Measurements from ENCODE around the gene E2F4.
A peak's percentile ranks its signal among the peaks of the same experiment; 100 is the strongest.

The E2F4 gene

GRCh38 chr16:67191411-67191994 lies 452 bp upstream of the E2F4 start:
- H3K79me1 ChIP-seq (ENCODE audit: low read depth, low read length) = peaks cover 9% of the 10 kb centered on the region
- H3K4ac ChIP-seq (ENCODE audit: low read length) = no peak overlapping the region
- no peak overlapping the region for H2BK5ac ChIP-seq (ENCODE audit: low read length)
- peaks cover 30 to 34% of the 10 kb centered on the region in 2 donors for H3K36me3 ChIP-seq (replicated peaks in 1 of 2; ENCODE audit: control insufficient read depth in 2 of 2, insufficient read depth in 2 of 2, low read length in 2 of 2)
- H3K23ac ChIP-seq (ENCODE audit: low read depth, low read length, poor library complexity) = peak overlapping the region; percentile 94
- peak overlapping the region in 1 of 2 donors; percentile 99 for H3K4me3 ChIP-seq (ENCODE audit: low read length in 2 of 2)
- H3K14ac ChIP-seq (ENCODE audit: low read length) = no peak overlapping the region
- peak overlapping the region; percentile 34 for H3K4me2 ChIP-seq (ENCODE audit: insufficient read depth, low read length, poor library complexity, severe bottlenecking)
- no peak overlapping the region for H3K27ac ChIP-seq (replicated peaks; ENCODE audit: low read length)
- H4K8ac ChIP-seq (ENCODE audit: low read depth, low read length) = no peak overlapping the region
- no peak overlapping the region for H2BK12ac ChIP-seq (ENCODE audit: low read length)
- peak overlapping the region; percentile 78 for H2AFZ ChIP-seq (ENCODE audit: low read length)
- H2BK120ac ChIP-seq (ENCODE audit: low read depth, low read length) = no peak overlapping the region
- peaks cover 16 to 20% of the 10 kb centered on the region in 2 donors for H3K4me1 ChIP-seq (ENCODE audit: control insufficient read depth in 2 of 2, insufficient read depth in 1 of 2, low read depth in 1 of 2, low read length in 2 of 2)
- H4K91ac ChIP-seq (ENCODE audit: low read depth, low read length, poor library complexity) = no peak overlapping the region
- no peak overlapping the region for H2BK15ac ChIP-seq (ENCODE audit: low read length)
- no peak overlapping the region for H3K9ac ChIP-seq (ENCODE audit: low read depth, low read length, poor library complexity)
- H3K9me3 ChIP-seq (replicated peaks in 1 of 2; ENCODE audit: control insufficient read depth in 2 of 2, insufficient read depth in 1 of 2, low read depth in 1 of 2, low read length in 2 of 2) = no peaks in the 10 kb centered on the region
- H3K18ac ChIP-seq (ENCODE audit: low read length) = no peak overlapping the region
- H2AK5ac ChIP-seq (ENCODE audit: low read depth, low read length) = no peak overlapping the region
- DNase-seq (ENCODE audit: low spot score) = no peak
- H3K27me3 ChIP-seq (ENCODE audit: control insufficient read depth in 3 of 3, insufficient read depth in 3 of 3, low read depth in 1 of 3, low read length in 3 of 3) = peaks cover 0 to 5% (median 0%) of the 10 kb centered on the region in 3 experiments
- no CpG with 5 or more reads among the region's 9 CpGs for WGBS, 2 donors (ENCODE audit: extremely low coverage in 2 of 2, insufficient read length in 2 of 2, insufficient replicate concordance in 1 of 2)

GRCh38 chr16:67192781-67193361 lies 916 bp downstream of the E2F4 start:
- peak overlapping the region; percentile 90 for H3K14ac ChIP-seq (ENCODE audit: low read length)
- no peak overlapping the region for H4K91ac ChIP-seq (ENCODE audit: low read depth, low read length, poor library complexity)
- no peak overlapping the region for H2BK12ac ChIP-seq (ENCODE audit: low read length)
- no peak overlapping the region for H3K4ac ChIP-seq (ENCODE audit: low read length)
- H2BK120ac ChIP-seq (ENCODE audit: low read depth, low read length) = no peak overlapping the region
- H2AK5ac ChIP-seq (ENCODE audit: low read depth, low read length) = peak overlapping the region; percentile 99
- no peaks in the 10 kb centered on the region for H3K9me3 ChIP-seq (replicated peaks in 1 of 2; ENCODE audit: control insufficient read depth in 2 of 2, insufficient read depth in 1 of 2, low read depth in 1 of 2, low read length in 2 of 2)
- H3K4me2 ChIP-seq (ENCODE audit: insufficient read depth, low read length, poor library complexity, severe bottlenecking) = peak overlapping the region; percentile 88
- no CpG with 5 or more reads among the region's 17 CpGs for WGBS, 2 donors (ENCODE audit: extremely low coverage in 2 of 2, insufficient read length in 2 of 2, insufficient replicate concordance in 1 of 2)
- no peak overlapping the region for H4K8ac ChIP-seq (ENCODE audit: low read depth, low read length)
- H2AFZ ChIP-seq (ENCODE audit: low read length) = no peak overlapping the region
- peaks cover 42 to 48% of the 10 kb centered on the region in 2 donors for H3K36me3 ChIP-seq (replicated peaks in 1 of 2; ENCODE audit: control insufficient read depth in 2 of 2, insufficient read depth in 2 of 2, low read length in 2 of 2)
- peaks cover 8% of the 10 kb centered on the region for H3K79me1 ChIP-seq (ENCODE audit: low read depth, low read length)
- no peak for DNase-seq (ENCODE audit: low spot score)
- H3K4me3 ChIP-seq (ENCODE audit: low read length in 2 of 2) = peak overlapping the region; percentile 95 to 99
- H3K9ac ChIP-seq (ENCODE audit: low read depth, low read length, poor library complexity) = peak overlapping the region; percentile 100
- H3K4me1 ChIP-seq (ENCODE audit: control insufficient read depth in 2 of 2, insufficient read depth in 1 of 2, low read depth in 1 of 2, low read length in 2 of 2) = peaks cover 11 to 20% of the 10 kb centered on the region in 2 donors
- H2BK5ac ChIP-seq (ENCODE audit: low read length) = peak overlapping the region; percentile 79
- H2BK15ac ChIP-seq (ENCODE audit: low read length) = no peak overlapping the region
- no peak overlapping the region for H3K18ac ChIP-seq (ENCODE audit: low read length)
- H3K27ac ChIP-seq (replicated peaks; ENCODE audit: low read length) = no peak overlapping the region
- peak overlapping the region; percentile 94 for H3K23ac ChIP-seq (ENCODE audit: low read depth, low read length, poor library complexity)
- no peaks in the 10 kb centered on the region for H3K27me3 ChIP-seq (ENCODE audit: control insufficient read depth in 3 of 3, insufficient read depth in 3 of 3, low read depth in 1 of 3, low read length in 3 of 3)

- peaks cover 8% of the 10 kb centered on the region for H3K79me1 ChIP-seq (ENCODE audit: low read depth, low read length)
- no peak overlapping the region for H2BK5ac ChIP-seq (ENCODE audit: low read length)
- no peak overlapping the region for H3K4me2 ChIP-seq (ENCODE audit: insufficient read depth, low read length, poor library complexity, severe bottlenecking)
- H4K8ac ChIP-seq (ENCODE audit: low read depth, low read length) = no peak overlapping the region
- no peak overlapping the region for H2BK120ac ChIP-seq (ENCODE audit: low read depth, low read length)
- H2AFZ ChIP-seq (ENCODE audit: low read length) = no peak overlapping the region
- no peak overlapping the region for H3K14ac ChIP-seq (ENCODE audit: low read length)
- no peak overlapping the region for H2BK15ac ChIP-seq (ENCODE audit: low read length)
- no peak overlapping the region for H3K18ac ChIP-seq (ENCODE audit: low read length)
- no peak overlapping the region for H3K4ac ChIP-seq (ENCODE audit: low read length)
- H3K9me3 ChIP-seq (replicated peaks in 1 of 2; ENCODE audit: control insufficient read depth in 2 of 2, insufficient read depth in 1 of 2, low read depth in 1 of 2, low read length in 2 of 2) = no peaks in the 10 kb centered on the region
- peaks cover 11 to 20% of the 10 kb centered on the region in 2 donors for H3K4me1 ChIP-seq (ENCODE audit: control insufficient read depth in 2 of 2, insufficient read depth in 1 of 2, low read depth in 1 of 2, low read length in 2 of 2)
- H2BK12ac ChIP-seq (ENCODE audit: low read length) = no peak overlapping the region
- no peak overlapping the region for H2AK5ac ChIP-seq (ENCODE audit: low read depth, low read length)
- no peak overlapping the region for H3K27ac ChIP-seq (replicated peaks; ENCODE audit: low read length)
- no peak for DNase-seq (ENCODE audit: low spot score)
- no peak overlapping the region for H3K9ac ChIP-seq (ENCODE audit: low read depth, low read length, poor library complexity)
- no peak overlapping the region for H3K23ac ChIP-seq (ENCODE audit: low read depth, low read length, poor library complexity)
- H3K36me3 ChIP-seq (replicated peaks in 1 of 2; ENCODE audit: control insufficient read depth in 2 of 2, insufficient read depth in 2 of 2, low read length in 2 of 2) = peaks cover 47 to 55% of the 10 kb centered on the region in 2 donors
- peak overlapping the region in 1 of 2 donors; percentile 99 for H3K4me3 ChIP-seq (ENCODE audit: low read length in 2 of 2)
- no peaks in the 10 kb centered on the region for H3K27me3 ChIP-seq (ENCODE audit: control insufficient read depth in 3 of 3, insufficient read depth in 3 of 3, low read depth in 1 of 3, low read length in 3 of 3)
- no peak overlapping the region for H4K91ac ChIP-seq (ENCODE audit: low read depth, low read length, poor library complexity)
These were observed 1.6 kb downstream of the E2F4 start for GRCh38 chr16:67193536-67193935.

GRCh38 chr16:67194260-67194659 lies 2.3 kb downstream of the E2F4 start:
- H4K8ac ChIP-seq (ENCODE audit: low read depth, low read length) = no peak overlapping the region
- no peak overlapping the region for H3K23ac ChIP-seq (ENCODE audit: low read depth, low read length, poor library complexity)
- H2BK120ac ChIP-seq (ENCODE audit: low read depth, low read length) = no peak overlapping the region
- H3K4ac ChIP-seq (ENCODE audit: low read length) = no peak overlapping the region
- H2AFZ ChIP-seq (ENCODE audit: low read length) = no peak overlapping the region
- H2BK15ac ChIP-seq (ENCODE audit: low read length) = no peak overlapping the region
- no peak overlapping the region for H3K27ac ChIP-seq (replicated peaks; ENCODE audit: low read length)
- H3K9me3 ChIP-seq (replicated peaks in 1 of 2; ENCODE audit: control insufficient read depth in 2 of 2, insufficient read depth in 1 of 2, low read depth in 1 of 2, low read length in 2 of 2) = no peaks in the 10 kb centered on the region
- H4K91ac ChIP-seq (ENCODE audit: low read depth, low read length, poor library complexity) = no peak overlapping the region
- H3K36me3 ChIP-seq (replicated peaks in 1 of 2; ENCODE audit: control insufficient read depth in 2 of 2, insufficient read depth in 2 of 2, low read length in 2 of 2) = peaks cover 47 to 56% of the 10 kb centered on the region in 2 donors
- H3K4me2 ChIP-seq (ENCODE audit: insufficient read depth, low read length, poor library complexity, severe bottlenecking) = no peak overlapping the region
- no CpG with 5 or more reads among the region's 6 CpGs for WGBS, 2 donors (ENCODE audit: extremely low coverage in 2 of 2, insufficient read length in 2 of 2, insufficient replicate concordance in 1 of 2)
- H3K14ac ChIP-seq (ENCODE audit: low read length) = no peak overlapping the region
- H3K18ac ChIP-seq (ENCODE audit: low read length) = no peak overlapping the region
- DNase-seq (ENCODE audit: low spot score) = no peak
- H3K4me3 ChIP-seq (ENCODE audit: low read length in 2 of 2) = no peak overlapping the region
- no peak overlapping the region for H2BK5ac ChIP-seq (ENCODE audit: low read length)
- H3K9ac ChIP-seq (ENCODE audit: low read depth, low read length, poor library complexity) = no peak overlapping the region
- peaks cover 8% of the 10 kb centered on the region for H3K79me1 ChIP-seq (ENCODE audit: low read depth, low read length)
- H3K27me3 ChIP-seq (ENCODE audit: control insufficient read depth in 3 of 3, insufficient read depth in 3 of 3, low read depth in 1 of 3, low read length in 3 of 3) = no peaks in the 10 kb centered on the region
- H2AK5ac ChIP-seq (ENCODE audit: low read depth, low read length) = no peak overlapping the region
- no peak overlapping the region for H2BK12ac ChIP-seq (ENCODE audit: low read length)
- peaks cover 14 to 20% of the 10 kb centered on the region in 2 donors for H3K4me1 ChIP-seq (ENCODE audit: control insufficient read depth in 2 of 2, insufficient read depth in 1 of 2, low read depth in 1 of 2, low read length in 2 of 2)

All from neuronal stem cell (in vitro differentiated cells).